RWPE2 (cell line): Measurements from ENCODE around the gene RNFT2.
"Not testable (repeated sequence)": the region's sequence is repeated elsewhere in the genome, so short reads cannot be mapped to it uniquely, and the experiment has no call there.

Experiments used
- ATAC-seq: fragments of 200-7000 bp; cut with Tn5 transposase; 3 replicates; pipeline ENCODE4 v1.9.1; 2021; ENCODE audit warnings: low read depth
- DNase-seq: peaks from one replicate; pipeline ENCODE4 v3.0.0-alpha.2; 2020; ENCODE audit warnings: low spot score
- H3K27ac ChIP-seq: fragments of 450-650 bp; 2 replicates; pipeline ENCODE4 v1.5.1; 2017; ENCODE audit warnings: mild to moderate bottlenecking; ENCODE audit not compliant: poor library complexity, severe bottlenecking
- H3K27me3 ChIP-seq: fragments of 250-450 bp; sonication (Bioruptor Pico); 2 replicates; pipeline ENCODE4 v1.5.1; 2021; ENCODE audit warnings: mild to moderate bottlenecking, moderate library complexity; ENCODE audit not compliant: insufficient read depth, poor library complexity, severe bottlenecking
- H3K36me3 ChIP-seq: fragments of 250-450 bp; sonication (Bioruptor Pico); 2 replicates; pipeline ENCODE4 v1.5.1; 2020; ENCODE audit warnings: low read depth, mild to moderate bottlenecking, moderate library complexity
- H3K4me1 ChIP-seq: fragments of 250-450 bp; sonication (Bioruptor Pico); 2 replicates; pipeline ENCODE4 v1.5.1; 2021; ENCODE audit warnings: mild to moderate bottlenecking, moderate library complexity; ENCODE audit not compliant: insufficient read depth, poor library complexity, severe bottlenecking
- H3K4me3 ChIP-seq: fragments of 250-450 bp; sonication (Bioruptor Pico); 2 replicates; pipeline ENCODE4 v1.5.1; 2021; ENCODE audit warnings: mild to moderate bottlenecking, moderate library complexity; ENCODE audit not compliant: severe bottlenecking
- H3K9me3 ChIP-seq: fragments of 250-450 bp; sonication (Bioruptor Pico); 2 replicates; pipeline ENCODE4 v1.5.1; 2021; ENCODE audit warnings: mild to moderate bottlenecking, moderate library complexity; ENCODE audit not compliant: severe bottlenecking
- CTCF ChIP-seq: fragments of 450-650 bp; IDR thresholded peaks from one replicate; pipeline ENCODE4 v1.5.1; 2017; ENCODE audit warnings: mild to moderate bottlenecking, moderate library complexity; ENCODE audit not compliant: poor library complexity, severe bottlenecking

Gene RNFT2

DNA sequence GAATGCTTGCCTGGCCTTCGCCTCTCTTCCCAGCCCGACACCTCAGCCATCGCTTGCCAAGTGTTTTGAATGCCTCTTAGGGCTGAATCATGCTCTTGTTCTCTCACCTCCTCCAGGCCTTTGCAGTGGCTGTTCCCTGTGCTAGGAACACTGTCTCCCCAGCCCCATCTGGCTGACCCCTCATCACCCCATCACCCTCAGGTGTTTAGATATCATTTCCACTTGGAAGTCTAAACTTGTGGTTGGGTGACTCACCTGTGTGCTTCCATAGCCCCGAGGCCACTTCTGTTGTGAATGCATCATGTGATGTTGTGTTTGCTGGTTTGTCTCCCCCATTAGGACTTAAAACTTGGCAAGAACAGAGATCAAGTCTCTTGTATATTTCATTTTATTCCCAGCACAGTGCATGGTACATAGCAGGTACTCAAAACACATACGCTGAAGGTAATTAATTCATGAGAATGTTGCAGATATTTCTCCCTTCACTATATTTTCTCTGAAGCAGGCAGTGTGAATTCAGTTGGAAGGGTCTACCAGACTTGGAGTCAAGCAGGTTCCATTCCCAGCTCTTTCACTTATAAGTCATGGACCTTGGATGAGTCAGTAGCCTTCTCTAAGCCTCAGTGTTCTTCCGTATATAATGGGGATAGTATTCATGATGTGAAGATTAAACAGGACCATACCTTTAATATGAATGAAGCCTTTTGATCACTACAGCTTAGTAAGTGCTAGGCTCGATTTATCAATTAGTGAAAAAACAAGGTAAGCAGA is 75.3 kb downstream of the RNFT2 start:
- Histone ChIP-seq H3K4me1 (peaks cover 13% of the 10 kb centered on the region), H3K27me3 (no peaks in the 10 kb centered on the region), H3K27ac (no peak overlapping the region), H3K36me3 (no peaks in the 10 kb centered on the region), H3K4me3 (no peak overlapping the region), H3K9me3 (no peaks in the 10 kb centered on the region)
- DNase-seq (peak; percentile 90), ATAC-seq (peak; percentile 97)
- TF ChIP-seq CTCF = no peak

DNA sequence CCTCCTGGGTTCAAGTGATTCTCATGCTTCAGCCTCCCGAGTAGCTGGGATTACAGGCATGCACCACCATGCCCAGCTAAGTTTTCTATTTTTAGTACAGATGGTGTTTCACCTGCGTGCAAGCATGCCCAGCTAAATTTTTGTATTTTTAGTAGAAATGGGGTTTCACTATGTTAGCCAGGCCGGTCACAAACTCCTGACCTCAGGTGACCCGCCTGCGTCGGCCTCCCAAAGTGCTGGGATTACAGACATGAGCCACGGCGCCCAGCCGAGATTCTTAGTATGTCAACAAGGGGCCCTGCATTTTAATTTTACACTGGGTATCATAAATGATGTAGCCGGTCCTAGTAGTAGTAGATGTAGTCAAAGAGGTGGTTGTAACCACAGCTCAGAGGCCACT is 76.7 kb downstream of the RNFT2 start:
- peaks cover 15% of the 10 kb centered on the region for H3K4me1 ChIP-seq
- ATAC-seq, H3K27ac ChIP-seq, H3K36me3 ChIP-seq, H3K9me3 ChIP-seq, H3K27me3 ChIP-seq, DNase-seq, H3K4me3 ChIP-seq: not testable (repeated sequence)

DNA sequence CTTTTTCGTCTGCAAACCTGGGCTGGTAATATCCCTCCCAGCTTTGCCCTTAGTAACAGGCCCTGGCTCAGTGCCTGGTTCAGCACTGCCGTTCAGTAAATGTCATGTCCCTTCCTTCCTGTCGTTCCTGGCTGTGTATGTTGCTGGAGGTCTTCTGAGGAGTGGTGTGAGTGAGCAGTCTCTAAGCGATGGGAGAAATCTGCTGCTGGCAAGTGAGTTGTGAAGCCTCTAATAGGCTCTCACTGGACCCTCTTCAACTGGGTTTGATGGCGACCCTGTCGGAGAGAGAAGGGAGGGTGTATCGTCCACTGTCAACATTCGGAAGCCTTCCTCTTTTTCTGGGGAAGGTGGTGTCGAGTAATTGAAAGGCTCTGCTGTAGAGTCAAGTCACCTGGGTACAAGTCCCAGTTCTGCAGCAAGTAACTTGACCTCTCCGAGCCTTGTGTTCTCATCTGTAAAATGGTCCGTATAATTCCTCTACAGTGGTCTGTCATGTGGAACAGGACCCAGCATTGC is 80.3 kb downstream of the RNFT2 start:
- ATAC-seq = no peak
- no peaks in the 10 kb centered on the region for H3K9me3 ChIP-seq
- TF ChIP-seq CTCF = no peak
- H3K4me1 ChIP-seq = peaks cover 9% of the 10 kb centered on the region
- DNase-seq = no peak
- peak overlapping the region; percentile 80 for H3K4me3 ChIP-seq
- H3K36me3 ChIP-seq = no peaks in the 10 kb centered on the region
- H3K27me3 ChIP-seq = no peaks in the 10 kb centered on the region
- peak overlapping the region; percentile 56 for H3K27ac ChIP-seq

DNA sequence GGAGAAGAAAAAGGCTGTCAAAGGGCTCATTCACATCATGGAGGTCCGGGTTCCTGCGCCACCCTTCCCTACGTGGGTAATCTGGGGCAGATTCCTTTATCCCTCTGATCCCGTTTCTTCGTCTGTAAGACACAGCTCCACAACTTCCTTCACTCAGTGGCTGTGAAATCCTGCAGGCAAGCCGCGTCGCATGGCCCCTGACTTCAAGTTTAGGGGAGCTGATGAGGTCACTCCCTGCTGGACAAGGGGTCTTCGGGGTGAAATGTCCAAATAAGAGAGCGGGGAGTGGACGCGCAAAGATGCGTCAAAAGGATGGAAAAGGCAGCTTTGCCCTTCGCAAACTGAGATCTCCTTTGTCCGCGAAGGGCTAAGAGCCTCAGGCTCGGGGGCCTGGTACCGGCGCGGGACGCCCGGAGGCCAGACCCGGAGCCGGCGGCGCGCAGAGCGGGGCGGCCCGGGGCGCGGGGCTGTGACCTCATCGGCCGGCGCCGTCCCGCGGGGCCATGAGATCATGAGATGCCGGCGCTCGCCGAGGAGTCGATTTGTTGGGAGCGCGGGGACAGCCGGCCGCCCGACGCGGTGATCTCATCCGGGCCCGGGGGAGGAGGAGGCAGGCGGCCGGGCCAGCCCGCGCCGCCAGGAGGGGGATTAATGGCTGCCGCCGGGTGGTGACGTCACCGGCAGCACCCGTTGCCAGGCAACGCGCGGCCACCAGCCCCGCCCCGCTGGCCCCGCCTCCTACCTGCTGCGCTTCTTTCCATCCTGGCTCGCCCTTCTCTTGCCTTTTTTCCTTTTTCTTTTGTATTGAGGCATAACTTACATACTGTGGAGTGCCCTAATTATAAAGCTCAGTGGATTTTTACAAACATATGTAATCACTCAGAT is 81.1 kb downstream of the RNFT2 start:
- ATAC-seq (peak; percentile 87), DNase-seq (peak; percentile 86)
- no peaks in the 10 kb centered on the region for H3K9me3 ChIP-seq
- peak overlapping the region; percentile 56 for H3K27ac ChIP-seq
- H3K4me3 ChIP-seq = peak overlapping the region; percentile 80
- H3K36me3 ChIP-seq = no peaks in the 10 kb centered on the region
- H3K4me1 ChIP-seq = peaks cover 6% of the 10 kb centered on the region
- TF ChIP-seq CTCF = no peak
- H3K27me3 ChIP-seq = no peaks in the 10 kb centered on the region

DNA sequence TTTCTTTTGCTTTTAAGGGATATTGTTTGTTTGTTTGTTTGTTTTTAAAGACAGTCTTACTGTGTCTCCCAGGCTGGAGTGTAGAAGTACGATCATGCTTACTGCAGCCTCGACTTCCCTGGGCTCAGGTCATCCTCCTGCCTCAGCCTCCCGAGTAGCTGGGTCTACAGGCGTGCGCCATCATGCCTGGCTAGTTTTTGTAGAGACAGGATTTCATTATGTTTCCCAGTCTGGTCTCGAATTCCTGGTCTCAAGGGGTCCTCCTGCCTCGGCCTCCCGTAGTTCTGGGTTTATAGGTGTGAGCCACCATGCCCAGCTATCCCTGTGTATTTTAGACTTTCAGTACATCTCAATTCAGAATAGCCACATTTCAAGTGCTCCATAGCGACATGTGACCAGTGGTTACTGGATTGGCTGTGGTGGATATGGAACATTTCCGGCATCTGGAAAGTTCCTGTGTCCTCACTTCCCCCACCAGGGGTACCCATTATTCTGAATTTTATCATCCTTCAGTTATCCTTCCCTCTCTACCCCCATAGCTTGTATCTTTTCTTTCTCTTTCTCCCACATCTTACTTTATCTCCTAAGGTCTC is 82.0 kb downstream of the RNFT2 start:
- H3K36me3 ChIP-seq = no peaks in the 10 kb centered on the region
- H3K27ac ChIP-seq = no peak overlapping the region
- ATAC-seq (no peak), DNase-seq (no peak)
- TF ChIP-seq CTCF = no peak
- H3K27me3 ChIP-seq = no peaks in the 10 kb centered on the region
- no peak overlapping the region for H3K4me3 ChIP-seq
- H3K9me3 ChIP-seq = no peaks in the 10 kb centered on the region
- H3K4me1 ChIP-seq = peaks cover 6% of the 10 kb centered on the region
